H9 (cell line): Measurements from ENCODE around the gene AP4M1. TPM values are rescaled to one million over a fixed set of nuclear protein-coding genes. Genes with fewer than 3 reads are reported as not detected.
A peak's percentile ranks its signal among the peaks of the same experiment; 100 is the strongest.

ENCODE experiments used
- DNase-seq: peaks from one replicate; pipeline ENCODE4 v3.0.0-alpha.2; 2017
- H2AFZ ChIP-seq: one replicate; pipeline ENCODE4 v1.6.1; 2013; ENCODE audit warnings: mild to moderate bottlenecking, low read length, control low read depth, moderate library complexity
- H2AK5ac ChIP-seq: 2 replicates; pipeline ENCODE4 v1.6.1; 2013; ENCODE audit warnings: low read length, control low read depth, mixed read lengths; ENCODE audit not compliant: insufficient read length
- H2BK120ac ChIP-seq: one replicate; pipeline ENCODE4 v1.6.1; 2013; ENCODE audit warnings: low read depth, mild to moderate bottlenecking, low read length, control low read depth, inconsistent platforms; ENCODE audit not compliant: poor library complexity, severe bottlenecking
- H2BK12ac ChIP-seq: 2 replicates; pipeline ENCODE4 v1.6.1; 2013; ENCODE audit warnings: low read length, control low read depth, mixed read lengths, low read depth; ENCODE audit not compliant: insufficient read length
- H2BK15ac ChIP-seq: 2 replicates; pipeline ENCODE4 v1.6.1; 2013; ENCODE audit warnings: low read depth, low read length, control low read depth
- H2BK20ac ChIP-seq: one replicate; pipeline ENCODE4 v1.6.1; 2013; ENCODE audit warnings: low read depth, mild to moderate bottlenecking, low read length, control low read depth, inconsistent platforms; ENCODE audit not compliant: poor library complexity, severe bottlenecking
- H2BK5ac ChIP-seq: 2 replicates; pipeline ENCODE4 v1.6.1; 2013; ENCODE audit warnings: low read length, control low read depth, mixed read lengths; ENCODE audit not compliant: insufficient read length
- H3K14ac ChIP-seq: 2 replicates; pipeline ENCODE4 v1.6.1; 2013; ENCODE audit warnings: low read length, control low read depth; ENCODE audit not compliant: insufficient read depth
- H3K18ac ChIP-seq: 2 replicates; pipeline ENCODE4 v1.6.1; 2013; ENCODE audit warnings: low read depth, mild to moderate bottlenecking, mixed read lengths, low read length, control low read depth; ENCODE audit not compliant: insufficient read length
- H3K23ac ChIP-seq: 2 replicates; pipeline ENCODE4 v1.6.1; 2013; ENCODE audit warnings: low read length, control low read depth, mixed read lengths, low read depth; ENCODE audit not compliant: insufficient read length
- H3K23me2 ChIP-seq: 2 replicates; pipeline ENCODE4 v1.6.1; 2013; ENCODE audit warnings: low read depth, mild to moderate bottlenecking, mixed read lengths, low read length, control low read depth; ENCODE audit not compliant: insufficient read length, poor library complexity, severe bottlenecking
- H3K27ac ChIP-seq: 2 replicates; pipeline ENCODE4 v1.5.1; 2013; ENCODE audit warnings: low read length, control low read depth, mixed read lengths, low read depth; ENCODE audit not compliant: insufficient read length
- H3K27me3 ChIP-seq: 2 replicates; pipeline ENCODE4 v1.6.1; 2013; ENCODE audit warnings: low read length, control low read depth, inconsistent platforms; ENCODE audit not compliant: insufficient read depth
- H3K4ac ChIP-seq: 2 replicates; pipeline ENCODE4 v1.6.1; 2013; ENCODE audit warnings: low read depth, mild to moderate bottlenecking, control low read depth, inconsistent platforms, low read length, moderate library complexity
- H3K4me1 ChIP-seq: 2 replicates; pipeline ENCODE4 v1.6.1; 2013; ENCODE audit warnings: low read length, control low read depth, inconsistent platforms; ENCODE audit not compliant: insufficient read depth
- H3K4me2 ChIP-seq: 2 replicates; pipeline ENCODE4 v1.6.1; 2013; ENCODE audit warnings: low read length, control low read depth, mixed read lengths; ENCODE audit not compliant: insufficient read length, insufficient read depth
- H3K56ac ChIP-seq: 2 replicates; pipeline ENCODE4 v1.6.1; 2013; ENCODE audit warnings: low read depth, mild to moderate bottlenecking, mixed read lengths, low read length, control low read depth; ENCODE audit not compliant: insufficient read length
- H3K79me1 ChIP-seq: 2 replicates; pipeline ENCODE4 v1.6.1; 2013; ENCODE audit warnings: low read depth, mild to moderate bottlenecking, moderate library complexity, low read length, control low read depth, inconsistent platforms; ENCODE audit not compliant: insufficient read depth, poor library complexity, severe bottlenecking
- H3K79me2 ChIP-seq: 2 replicates; pipeline ENCODE4 v1.6.1; 2013; ENCODE audit warnings: low read length, control low read depth, inconsistent platforms; ENCODE audit not compliant: insufficient read depth
- H3K9ac ChIP-seq: 2 replicates; pipeline ENCODE4 v1.6.1; 2013; ENCODE audit warnings: low read length, control low read depth, mixed read lengths; ENCODE audit not compliant: insufficient read length; ENCODE audit errors: extremely low read depth
- H3K9me3 ChIP-seq: one replicate; pipeline ENCODE4 v1.6.1; 2013; ENCODE audit warnings: low read depth, low read length, inconsistent platforms; ENCODE audit not compliant: control insufficient read depth
- H3T11ph ChIP-seq: one replicate; pipeline ENCODE4 v1.6.1; 2013; ENCODE audit warnings: mild to moderate bottlenecking, low read length, control low read depth, inconsistent platforms
- H4K20me1 ChIP-seq: one replicate; pipeline ENCODE4 v1.6.1; 2013; ENCODE audit not compliant: control insufficient read depth, insufficient read length, insufficient read depth
- H4K5ac ChIP-seq: 2 replicates; pipeline ENCODE4 v1.6.1; 2013; ENCODE audit warnings: low read depth, mild to moderate bottlenecking, mixed read lengths, low read length, control low read depth; ENCODE audit not compliant: insufficient read length
- H4K8ac ChIP-seq: replicated peaks from 2 replicates; pipeline ENCODE4 v1.6.1; 2013; ENCODE audit warnings: low read length, control low read depth, mixed read lengths, low read depth; ENCODE audit not compliant: insufficient read length
- H4K91ac ChIP-seq: 2 replicates; pipeline ENCODE4 v1.6.1; 2013; ENCODE audit warnings: low read depth, mild to moderate bottlenecking, moderate library complexity, mixed read lengths, low read length, control low read depth; ENCODE audit not compliant: insufficient read length
- H3K27ac Mint-ChIP-seq, 3 experiments: 2 replicates in 2 of 3; 3 replicates in 1 of 3; pipeline ENCODE4 v1.8.0; 2020 to 2021; ENCODE audit warnings: mixed read lengths in 3 of 3, mild to moderate bottlenecking in 1 of 3, moderate library complexity in 1 of 3
- H3K27me3 Mint-ChIP-seq: 2 replicates; pipeline ENCODE4 v1.8.0; 2021; ENCODE audit warnings: low read depth, mild to moderate bottlenecking, moderate library complexity, mixed read lengths
- H3K36me3 Mint-ChIP-seq, 3 experiments: 2 replicates in 2 of 3; 3 replicates in 1 of 3; pipeline ENCODE4 v1.8.0; 2020 to 2021; ENCODE audit warnings: low read depth in 3 of 3, mixed read lengths in 3 of 3; ENCODE audit not compliant: insufficient read depth in 1 of 3
- H3K4me1 Mint-ChIP-seq, 2 experiments: 2 replicates each; pipeline ENCODE4 v1.8.0; 2020; ENCODE audit warnings: mixed read lengths in 2 of 2
- H3K4me3 Mint-ChIP-seq, 2 experiments: 2 replicates in 1 of 2; 3 replicates in 1 of 2; pipeline ENCODE4 v1.8.0; 2020 to 2021; ENCODE audit warnings: mild to moderate bottlenecking in 2 of 2, mixed read lengths in 2 of 2, moderate library complexity in 1 of 2
- H3K9me3 Mint-ChIP-seq, 2 experiments: 2 replicates in 1 of 2; 3 replicates in 1 of 2; pipeline ENCODE4 v1.8.0; 2020; ENCODE audit warnings: mild to moderate bottlenecking in 2 of 2, mixed read lengths in 2 of 2, moderate library complexity in 1 of 2
- CTCF ChIP-seq: fragments of 200-600 bp; sonication (generic); conservative IDR thresholded peaks from 3 replicates; pipeline ENCODE4 v1.8.0; 2021; ENCODE audit warnings: antibody characterized with exemption, mild to moderate bottlenecking
- WGBS: extraction: QIAGEN DNeasy Blood & Tissue Kit; methylation state at CpG from one replicate; pipeline ENCODE4 v1.1.7; 2013; ENCODE audit warnings: missing lambda C conversion rate, low lambda C conversion rate, mixed read lengths; ENCODE audit not compliant: insufficient read length; ENCODE audit errors: extremely low coverage; 5-methylcytosine and 5-hydroxymethylcytosine counted together
- total RNA-seq: library from RNA; stranded (reverse); gene quantifications from 2 replicates; pipeline ENCODE4 v1.2.1, GENCODE V29; 2021

AP4M1 gene
- total RNA-seq, 1 experiment from 2014 or later, result 18.8 TPM

- Histone ChIP-seq H3K79me2 (no peaks in the 10 kb centered on the region), H2BK15ac (no peak overlapping the region), H2AK5ac (no peak overlapping the region), H3K27me3 (no peaks in the 10 kb centered on the region), H4K8ac (no peak overlapping the region), H2BK120ac (no peak overlapping the region), H4K5ac (no peak overlapping the region), H2BK12ac (no peak overlapping the region), H4K20me1 (no peaks in the 10 kb centered on the region), H2BK5ac (no peak overlapping the region), H4K91ac (no peak overlapping the region), H3K9ac (no peak overlapping the region), H3K27ac (no peak overlapping the region), H3K56ac (no peak overlapping the region), H2BK20ac (no peak overlapping the region), H3K79me1 (no peaks in the 10 kb centered on the region), H3K23ac (no peak overlapping the region), H3T11ph (no peak overlapping the region), H3K4me2 (no peak overlapping the region), H3K4ac (no peak overlapping the region), H3K18ac (no peak overlapping the region), H2AFZ (no peak overlapping the region), H3K9me3 (no peaks in the 10 kb centered on the region), H3K4me1 (no peaks in the 10 kb centered on the region), H3K14ac (no peak overlapping the region), H3K23me2 (peaks cover 4% of the 10 kb centered on the region)
- Mint-ChIP-seq H3K27me3 (peaks cover 5% of the 10 kb centered on the region), H3K27ac (peak overlapping the region; percentile 70 to 84 (median 82); a peak in 6 of 7 replicates), H3K4me1 (peaks cover 9% of the 10 kb centered on the region in 2 experiments), H3K4me3 (peak overlapping the region; percentile 11 to 73; a peak in 3 of 5 replicates), H3K36me3 (peaks cover 65 to 70% (median 68%) of the 10 kb centered on the region in 3 experiments), H3K9me3 (no peaks in the 10 kb centered on the region; a peak in 1 of 5 replicates)
- no CpG with 5 or more reads among the region's 19 CpGs for WGBS
- peak; percentile 30; the same call in 2 of the 3 replicates for TF ChIP-seq CTCF
- DNase-seq, result peak; percentile 46
Measured at GRCh38 chr7:100091411-100092181, 9.8 kb upstream of the AP4M1 start.
